Activated CD4-positive, alpha-beta memory T cell treated with anti-CD3 and anti-CD28 coated beads, Interleukin-2, amount 10 ng/mL, durations not matched to agents 7 days and 5 days (primary cell): ENCODE results near the gene SYNJ2. TPM values are rescaled to one million over a fixed set of nuclear protein-coding genes. Genes with fewer than 3 reads are reported as not detected.

Experiments
- CTCF ChIA-PET: fragments of 350-600 bp; sonication (Branson Sonifier 250); formaldehyde crosslinking; loops from one replicate; lab custom pipeline; 2021; ENCODE audit warnings: antibody characterized with exemption, inconsistent platforms; lab: Charles Lee
- POLR2A ChIA-PET: fragments of 350-600 bp; sonication (Branson Sonifier 250); formaldehyde crosslinking; loops from one replicate; lab custom pipeline; 2021; ENCODE audit warnings: antibody characterized with exemption; lab: Charles Lee
- DNase-seq: peaks from one replicate; pipeline ENCODE4 v3.0.0-alpha.2; 2020
- H3K27ac Mint-ChIP-seq: one replicate; pipeline ENCODE4 v1.8.0; 2021; ENCODE audit warnings: mild to moderate bottlenecking, mixed read lengths
- H3K27me3 Mint-ChIP-seq: one replicate; pipeline ENCODE4 v1.8.0; 2021; ENCODE audit warnings: mixed read lengths
- H3K36me3 Mint-ChIP-seq: one replicate; pipeline ENCODE4 v1.8.0; 2021; ENCODE audit warnings: low read depth, mixed read lengths
- H3K4me1 Mint-ChIP-seq: one replicate; pipeline ENCODE4 v1.8.0; 2021; ENCODE audit warnings: mixed read lengths
- H3K4me3 Mint-ChIP-seq: one replicate; pipeline ENCODE4 v1.8.0; 2021; ENCODE audit warnings: mild to moderate bottlenecking, mixed read lengths
- H3K9me3 Mint-ChIP-seq: one replicate; pipeline ENCODE4 v1.8.0; 2021; ENCODE audit warnings: mixed read lengths
- total RNA-seq, 2 experiments: library from RNA; stranded (reverse); gene quantifications; one replicate each; pipeline ENCODE4 v1.2.3, GENCODE V29; 2021

SYNJ2 gene
- total RNA-seq, 2 experiments from 2014 or later = 36.8 to 39.1 TPM

DNA sequence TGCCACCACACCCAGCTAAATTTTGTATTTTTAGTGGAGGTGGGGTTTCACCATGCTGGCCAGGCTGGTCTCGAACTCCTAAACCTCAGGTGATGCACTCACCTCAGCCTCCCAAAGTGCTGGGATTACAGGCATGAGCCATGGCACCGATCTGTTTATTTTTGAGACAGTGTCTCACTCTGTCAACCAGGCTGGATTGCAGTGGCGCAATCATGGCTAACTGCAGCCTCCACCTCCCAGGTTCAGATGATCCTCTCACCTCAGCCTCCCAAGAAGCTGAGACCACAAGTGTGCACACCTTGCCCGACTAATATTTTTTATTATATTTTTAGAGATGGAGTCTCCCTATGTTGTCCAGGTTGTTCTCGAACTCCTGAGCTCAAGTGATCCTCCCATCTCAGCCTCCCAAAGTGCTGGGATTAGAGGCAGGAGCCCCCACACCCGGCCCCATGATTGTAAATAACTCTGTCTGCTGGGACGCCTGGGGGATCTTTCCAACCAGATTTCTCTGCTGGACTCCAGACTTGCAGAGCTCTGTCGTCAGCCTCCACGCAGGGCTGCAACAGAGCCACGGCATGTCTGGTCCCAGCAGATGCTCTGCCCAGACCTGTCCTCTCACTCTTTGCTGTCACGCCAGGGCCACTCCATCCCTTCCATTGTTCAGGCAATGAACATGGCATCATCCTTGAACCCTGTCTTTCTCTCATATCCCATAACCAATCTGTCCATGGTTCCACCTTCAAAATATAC lies 25.3 kb downstream of the SYNJ2 start:
- no peaks in the 10 kb centered on the region for H3K27me3 Mint-ChIP-seq
- H3K27ac Mint-ChIP-seq = no peak overlapping the region
- peaks cover 37% of the 10 kb centered on the region for H3K36me3 Mint-ChIP-seq
- CTCF ChIA-PET = interaction anchor here (1.3 to 1.9 kb wide), 3 partner anchors 19 to 24 kb away, joined by 3 to 9 read pairs (median 5); no protein-coding TSS in a partner anchor
- DNase-seq = no peak
- H3K4me3 Mint-ChIP-seq = no peak overlapping the region
- H3K9me3 Mint-ChIP-seq = no peaks in the 10 kb centered on the region
- POLR2A ChIA-PET = interaction anchor here (1.2 kb wide), 1 partner anchor 23 kb away, joined by 4 read pairs; no protein-coding TSS in a partner anchor
- peaks cover 81% of the 10 kb centered on the region for H3K4me1 Mint-ChIP-seq

- Mint-ChIP-seq H3K9me3 (no peaks in the 10 kb centered on the region), H3K4me1 (peaks cover 75% of the 10 kb centered on the region), H3K27ac (peak overlapping the region; percentile 87), H3K27me3 (no peaks in the 10 kb centered on the region), H3K4me3 (peak overlapping the region; percentile 37), H3K36me3 (peaks cover 46% of the 10 kb centered on the region)
- POLR2A ChIA-PET = no interaction called here
- DNase-seq = no peak
- CTCF ChIA-PET = interaction anchor here (0.6 to 1.9 kb wide), 3 partner anchors 10 to 136 kb away, joined by 3 to 9 read pairs (median 3); no protein-coding TSS in a partner anchor
Measured at GRCh38 chr6:158008864-158009113, 27.1 kb downstream of the SYNJ2 start.

DNA sequence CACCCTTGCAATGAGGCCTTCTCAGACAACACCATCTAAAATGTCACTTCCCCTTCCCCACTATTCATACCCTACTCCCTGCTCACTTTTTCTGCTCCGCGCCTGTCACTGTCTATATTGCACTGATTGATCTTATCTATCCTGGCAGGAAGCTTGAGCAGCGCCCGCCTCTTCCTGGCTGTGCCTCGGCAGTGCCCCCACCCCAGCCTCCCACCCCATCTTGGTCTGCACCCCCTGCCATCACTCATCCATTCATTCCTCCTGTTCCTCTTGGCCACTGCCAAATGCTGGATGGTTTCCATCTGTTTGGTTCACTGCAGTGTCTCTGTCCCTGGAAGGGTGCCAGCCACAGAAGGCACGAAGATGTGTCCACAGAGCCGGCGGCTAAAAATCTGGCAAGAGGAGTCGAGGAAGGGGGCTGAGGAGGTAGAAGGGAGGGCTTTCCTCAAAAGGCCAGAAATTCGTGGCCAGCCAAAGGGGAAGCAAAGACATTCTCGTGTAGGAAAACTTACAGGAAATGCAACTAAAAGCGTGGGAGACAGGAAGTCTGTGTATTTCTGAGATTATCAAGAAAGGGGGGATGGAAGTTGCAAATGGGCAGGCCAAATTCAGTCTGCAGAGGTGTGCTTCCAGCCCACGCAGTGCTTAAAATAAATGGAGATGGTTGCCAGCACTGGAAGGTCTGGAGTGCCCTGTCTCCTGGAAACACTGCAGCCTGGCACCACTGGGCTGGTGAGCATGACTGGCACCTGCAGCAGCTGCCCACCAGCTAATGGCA lies 27.6 kb downstream of the SYNJ2 start:
- peaks cover 48% of the 10 kb centered on the region for H3K36me3 Mint-ChIP-seq
- peaks cover 75% of the 10 kb centered on the region for H3K4me1 Mint-ChIP-seq
- H3K4me3 Mint-ChIP-seq = peak overlapping the region; percentile 37
- H3K27me3 Mint-ChIP-seq = no peaks in the 10 kb centered on the region
- H3K9me3 Mint-ChIP-seq = no peaks in the 10 kb centered on the region
- peak; percentile 30 for DNase-seq
- H3K27ac Mint-ChIP-seq = peak overlapping the region; percentile 87
- POLR2A ChIA-PET = no interaction called here
- CTCF ChIA-PET = interaction anchor here (1.8 kb wide), 1 partner anchor 17 kb away, joined by 11 read pairs; no protein-coding TSS in a partner anchor

GRCh38 chr6:158009935-158010585 lies 28.4 kb downstream of the SYNJ2 start:
- ChIA-PET CTCF (interaction anchor here (1.8 kb wide), 1 partner anchor 16 kb away, joined by 11 read pairs; no protein-coding TSS in a partner anchor), POLR2A (no interaction called here)
- no peak for DNase-seq
- no peak overlapping the region for H3K4me3 Mint-ChIP-seq
- peaks cover 78% of the 10 kb centered on the region for H3K4me1 Mint-ChIP-seq
- no peaks in the 10 kb centered on the region for H3K27me3 Mint-ChIP-seq
- peaks cover 53% of the 10 kb centered on the region for H3K36me3 Mint-ChIP-seq
- H3K9me3 Mint-ChIP-seq = no peaks in the 10 kb centered on the region
- H3K27ac Mint-ChIP-seq = no peak overlapping the region

DNA sequence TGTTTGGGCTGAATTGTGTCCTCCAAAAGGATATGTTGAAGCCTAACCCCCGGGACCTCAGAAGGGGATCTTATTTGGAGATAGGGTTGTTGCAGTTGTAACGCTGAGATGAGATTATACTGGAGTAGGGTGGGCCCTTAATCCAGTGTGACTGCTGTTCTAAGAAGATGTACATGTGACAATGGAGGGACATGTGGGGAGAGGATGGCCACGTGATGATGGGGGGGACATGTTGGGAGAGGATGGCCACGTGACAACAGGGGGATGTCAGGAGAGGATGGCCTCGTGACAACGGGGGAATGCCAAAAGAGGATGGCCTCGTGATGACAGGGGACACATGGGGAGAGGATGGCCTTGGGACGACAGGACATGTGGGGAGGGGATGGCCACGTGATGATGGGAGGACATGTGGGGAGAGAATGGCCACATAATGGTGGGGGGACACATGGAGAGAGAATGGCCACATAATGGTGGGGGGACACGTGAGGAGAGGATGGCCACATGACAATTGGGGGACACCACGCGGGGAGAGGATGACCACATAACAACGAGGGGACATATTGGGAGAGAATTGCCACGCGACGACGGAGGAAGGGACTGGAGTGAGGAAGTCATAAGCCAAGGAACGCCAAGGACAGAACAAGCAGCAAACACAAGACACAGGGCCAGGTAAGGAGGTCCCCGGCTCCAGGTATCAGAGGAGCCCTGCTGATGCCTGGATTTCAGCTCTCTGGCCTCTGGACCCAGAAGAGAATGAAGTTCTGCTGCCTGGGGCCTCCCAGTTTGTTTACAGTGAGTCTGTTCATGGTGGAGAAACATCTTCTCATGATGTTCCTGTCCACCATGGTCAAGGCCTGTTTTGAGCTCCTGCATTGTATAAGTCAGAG lies 29.2 kb downstream of the SYNJ2 start:
- Mint-ChIP-seq H3K9me3 (no peaks in the 10 kb centered on the region), H3K36me3 (peaks cover 50% of the 10 kb centered on the region), H3K27ac (no peak overlapping the region), H3K27me3 (no peaks in the 10 kb centered on the region), H3K4me3 (no peak overlapping the region), H3K4me1 (peaks cover 80% of the 10 kb centered on the region)
- POLR2A ChIA-PET = no interaction called here
- DNase-seq = no peak
- CTCF ChIA-PET = interaction anchor here (1.8 kb wide), 1 partner anchor 15 kb away, joined by 11 read pairs; no protein-coding TSS in a partner anchor

DNA sequence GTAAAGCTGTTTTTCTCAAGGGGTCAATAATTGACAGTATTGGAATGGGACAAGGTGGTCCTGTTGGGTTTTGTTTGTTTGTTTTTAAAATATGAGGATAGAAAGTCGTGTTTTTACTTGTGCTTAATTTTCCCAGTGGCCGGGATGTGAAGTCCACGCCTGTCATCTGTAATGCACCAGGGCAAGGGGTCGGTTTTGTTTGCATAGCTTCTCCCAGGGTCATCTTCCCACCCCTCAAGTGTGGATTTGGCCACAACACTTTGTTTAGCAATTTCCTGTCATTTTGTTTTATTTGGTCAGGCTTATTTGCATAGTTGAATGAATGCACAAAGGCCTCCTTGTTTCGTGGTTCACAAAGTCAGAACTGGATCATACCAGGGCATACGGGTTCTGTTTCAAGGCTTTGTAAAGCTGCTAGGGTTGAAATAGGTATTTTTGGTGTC lies 29.8 kb downstream of the SYNJ2 start:
- no peak for DNase-seq

DNA sequence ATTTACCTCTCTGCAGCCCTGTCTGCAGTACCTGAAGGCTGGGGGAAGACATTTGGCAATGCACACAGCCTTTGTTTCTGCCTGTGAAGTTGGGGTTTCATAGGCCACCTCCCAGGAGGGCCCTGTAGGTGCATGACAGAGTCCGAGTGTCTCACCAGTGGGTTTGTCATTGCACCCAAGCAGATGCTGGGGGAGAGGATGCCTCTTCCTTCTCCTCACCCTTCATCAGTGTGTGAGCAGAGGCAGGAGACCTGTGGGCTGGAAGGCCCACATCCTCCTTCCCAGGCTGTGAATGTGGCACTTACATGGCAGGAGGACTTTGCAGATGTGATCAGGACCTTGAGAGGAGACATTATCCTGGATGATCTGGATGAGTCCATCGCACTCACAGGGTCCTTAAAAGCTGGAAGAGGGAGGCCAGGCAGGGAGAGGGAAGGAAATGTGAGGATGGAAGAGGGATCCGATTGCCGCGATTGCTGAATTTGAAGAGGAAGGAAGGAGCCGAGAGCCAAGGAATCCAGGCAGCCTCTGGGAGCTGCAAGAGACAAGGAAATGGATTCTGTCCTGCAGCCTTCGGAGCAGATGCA lies 30.4 kb downstream of the SYNJ2 start:
- no peaks in the 10 kb centered on the region for H3K27me3 Mint-ChIP-seq
- no peak overlapping the region for H3K4me3 Mint-ChIP-seq
- POLR2A ChIA-PET = interaction anchor here (1.4 kb wide), 1 partner anchor 14 kb away, joined by 4 read pairs; no protein-coding TSS in a partner anchor

More for the DNA sequence above, 29.8 kb downstream of the SYNJ2 start:
- Mint-ChIP-seq H3K27ac (no peak overlapping the region), H3K9me3 (no peaks in the 10 kb centered on the region), H3K4me3 (no peak overlapping the region), H3K36me3 (peaks cover 45% of the 10 kb centered on the region), H3K27me3 (no peaks in the 10 kb centered on the region), H3K4me1 (peaks cover 74% of the 10 kb centered on the region)
- POLR2A ChIA-PET = no interaction called here
- CTCF ChIA-PET = interaction anchor here (2.3 kb wide), 1 partner anchor 15 kb away, joined by 17 read pairs; no protein-coding TSS in a partner anchor

DNA sequence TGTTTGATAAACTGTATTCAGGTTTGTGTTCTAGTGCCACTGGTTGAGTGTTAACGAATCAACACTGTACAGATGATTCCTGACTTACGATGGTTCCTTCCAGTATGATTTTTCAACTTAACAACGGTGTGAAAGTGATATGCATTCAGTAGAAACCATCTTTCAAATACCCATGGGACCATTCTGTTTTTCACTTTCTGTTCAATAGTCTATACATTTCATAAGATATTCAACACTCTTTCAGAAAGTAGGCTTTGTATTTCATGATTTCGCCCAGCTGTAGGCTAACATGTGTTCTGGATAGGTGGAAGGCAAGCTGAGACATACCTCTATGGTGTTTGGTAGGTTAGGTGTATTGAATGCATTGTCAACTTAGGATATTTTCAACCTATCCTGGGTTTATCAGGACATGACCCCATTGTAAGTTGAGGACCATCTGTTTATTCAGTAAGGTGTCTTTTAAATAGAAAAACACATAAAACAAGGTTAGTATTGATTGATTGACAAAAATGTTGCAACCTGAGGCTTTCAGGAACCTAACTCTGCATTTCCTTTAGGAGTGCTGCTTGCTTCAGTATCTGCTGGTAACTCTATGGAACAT lies 32.3 kb downstream of the SYNJ2 start:
- H3K9me3 Mint-ChIP-seq = no peaks in the 10 kb centered on the region
- no peak for DNase-seq
- CTCF ChIA-PET = interaction anchor here (2.3 to 2.4 kb wide), 2 partner anchors 12 kb away, joined by 17 to 24 read pairs; no protein-coding TSS in a partner anchor
- no peak overlapping the region for H3K27ac Mint-ChIP-seq
- POLR2A ChIA-PET = interaction anchor here (0.7 to 1.5 kb wide), 2 partner anchors 11 to 12 kb away, joined by 3 to 5 read pairs; no protein-coding TSS in a partner anchor
- no peak overlapping the region for H3K4me3 Mint-ChIP-seq
- H3K4me1 Mint-ChIP-seq = peaks cover 57% of the 10 kb centered on the region
- no peaks in the 10 kb centered on the region for H3K27me3 Mint-ChIP-seq
- H3K36me3 Mint-ChIP-seq = peaks cover 42% of the 10 kb centered on the region

More for the DNA sequence above, 30.4 kb downstream of the SYNJ2 start:
- Mint-ChIP-seq H3K27ac (no peak overlapping the region), H3K36me3 (peaks cover 45% of the 10 kb centered on the region), H3K4me1 (peaks cover 74% of the 10 kb centered on the region), H3K9me3 (no peaks in the 10 kb centered on the region)
- DNase-seq = no peak
- CTCF ChIA-PET = interaction anchor here (2.3 kb wide), 1 partner anchor 14 kb away, joined by 17 read pairs; no protein-coding TSS in a partner anchor

DNA sequence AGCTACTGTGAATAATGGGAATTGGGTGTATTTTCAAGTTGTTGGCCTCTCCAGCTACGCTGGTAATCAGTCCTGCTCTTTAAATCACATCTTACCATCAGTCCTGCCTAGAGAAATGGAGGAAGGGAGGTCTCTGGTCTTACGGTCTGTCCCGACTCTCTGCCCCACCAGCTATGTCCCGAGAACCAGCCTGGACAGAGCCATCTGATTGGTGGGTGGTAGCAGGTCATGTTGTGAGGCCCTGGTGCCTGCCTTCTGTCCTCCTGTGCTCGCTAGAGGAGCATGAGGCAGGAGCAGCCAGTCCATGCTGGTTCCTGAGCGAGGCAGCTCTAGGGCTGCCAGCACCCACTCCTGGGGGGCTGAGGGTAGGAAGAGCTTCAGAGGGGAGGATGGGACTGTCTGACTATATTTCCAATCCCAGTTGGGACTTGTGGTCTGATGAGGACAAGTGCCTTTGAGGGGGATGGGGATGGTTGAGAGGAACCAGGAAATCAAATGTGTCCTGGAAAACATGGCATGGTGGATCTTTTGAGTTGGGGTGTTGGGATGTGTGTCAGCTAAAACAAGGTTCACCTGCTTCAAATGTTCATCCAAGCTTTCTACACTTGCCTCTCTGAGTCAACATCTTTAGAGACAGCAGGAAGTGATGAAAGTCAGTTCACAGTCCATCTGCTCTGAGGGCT lies 33.0 kb downstream of the SYNJ2 start:
- Mint-ChIP-seq H3K27me3 (no peaks in the 10 kb centered on the region), H3K9me3 (no peaks in the 10 kb centered on the region), H3K36me3 (peaks cover 37% of the 10 kb centered on the region), H3K27ac (peak overlapping the region; percentile 48), H3K4me1 (peaks cover 51% of the 10 kb centered on the region), H3K4me3 (no peak overlapping the region)
- DNase-seq = no peak
- CTCF ChIA-PET = interaction anchor here (2.4 kb wide), 1 partner anchor 12 kb away, joined by 24 read pairs; no protein-coding TSS in a partner anchor
- POLR2A ChIA-PET = interaction anchor here (1.5 to 1.9 kb wide), 2 partner anchors 11 to 25 kb away, joined by 5 to 6 read pairs; no protein-coding TSS in a partner anchor

DNA sequence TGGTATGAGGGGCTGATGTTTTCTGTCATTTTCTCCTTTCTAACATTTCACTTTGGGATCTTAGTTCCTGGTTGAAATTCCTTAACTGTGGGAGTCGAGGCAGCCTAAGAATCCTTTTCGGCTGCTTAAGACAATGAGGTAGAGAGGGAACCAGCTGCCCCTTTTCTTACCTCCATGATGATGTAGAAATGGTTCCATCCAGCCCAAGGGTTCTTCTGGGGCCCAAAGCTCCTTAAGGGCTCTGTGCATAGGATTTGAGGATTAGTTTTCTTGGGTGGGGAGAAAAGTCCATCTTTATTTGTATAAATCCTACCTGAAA lies 33.5 kb downstream of the SYNJ2 start:
- H3K4me1 Mint-ChIP-seq = peaks cover 47% of the 10 kb centered on the region
- H3K27ac Mint-ChIP-seq = peak overlapping the region; percentile 48
- H3K9me3 Mint-ChIP-seq = no peaks in the 10 kb centered on the region
- DNase-seq = no peak
- H3K36me3 Mint-ChIP-seq = peaks cover 41% of the 10 kb centered on the region
- H3K4me3 Mint-ChIP-seq = no peak overlapping the region
- ChIA-PET POLR2A (interaction anchor here (1.0 to 1.9 kb wide), 3 partner anchors 11 to 26 kb away, joined by 5 to 6 read pairs (median 5); no protein-coding TSS in a partner anchor), CTCF (interaction anchor here (2.4 kb wide), 1 partner anchor 11 kb away, joined by 24 read pairs; no protein-coding TSS in a partner anchor)
- H3K27me3 Mint-ChIP-seq = no peaks in the 10 kb centered on the region
